HFF-Myc (cell line): Measurements from ENCODE around the gene ARL14.

ENCODE experiments used
- DNase-seq: peaks from one replicate; pipeline ENCODE4 v3.0.0-alpha.2; 2011; ENCODE audit warnings: low read depth; ENCODE audit errors: extremely low read depth
- H3K4me3 ChIP-seq: replicated peaks from 2 replicates; pipeline ENCODE4 v1.5.1; 2011; ENCODE audit warnings: low read depth, mild to moderate bottlenecking, control low read depth, low read length
- CTCF ChIP-seq: IDR thresholded peaks from 2 replicates; pipeline ENCODE4 v1.5.1; 2012; ENCODE audit warnings: mild to moderate bottlenecking, low read depth, low read length, control low read depth; ENCODE audit errors: missing control alignments

ARL14 gene

GRCh38 chr3:160686955-160687535 lies 10.1 kb downstream of the ARL14 start:
- no peak for TF ChIP-seq CTCF
- no peak for DNase-seq
- no peak overlapping the region for H3K4me3 ChIP-seq

- no peak overlapping the region for H3K4me3 ChIP-seq
- DNase-seq = no peak
- TF ChIP-seq CTCF = no peak
These were observed 14.2 kb downstream of the ARL14 start for GRCh38 chr3:160691151-160691550.

- DNase-seq = no peak
- TF ChIP-seq CTCF = no peak
- H3K4me3 ChIP-seq = no peak overlapping the region
These were observed 15.0 kb downstream of the ARL14 start for GRCh38 chr3:160691962-160692361.

DNA sequence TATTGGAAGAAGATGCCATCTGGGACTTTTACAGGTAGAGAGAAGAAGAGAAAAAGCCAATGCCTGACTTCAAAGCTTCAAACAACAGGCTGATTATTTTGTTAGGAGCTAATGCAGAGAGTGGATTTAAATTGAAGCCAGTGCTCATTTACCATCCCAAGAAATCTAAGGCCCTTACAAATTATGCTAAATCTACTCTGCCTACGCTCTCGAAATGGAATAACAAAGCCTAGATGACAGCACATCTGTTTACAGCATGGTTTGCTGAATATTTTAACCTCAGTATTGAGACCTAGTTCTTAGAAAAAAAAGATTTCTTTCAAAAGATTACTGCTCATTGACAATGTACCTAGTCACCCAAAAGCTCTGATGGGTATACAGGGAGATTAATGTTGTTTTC lies 16.2 kb downstream of the ARL14 start:
- no peak for DNase-seq
- no peak overlapping the region for H3K4me3 ChIP-seq
- TF ChIP-seq CTCF = no peak

- no peak for DNase-seq
- TF ChIP-seq CTCF = no peak
- no peak overlapping the region for H3K4me3 ChIP-seq
These were observed 17.4 kb downstream of the ARL14 start for GRCh38 chr3:160694345-160694744.

DNA sequence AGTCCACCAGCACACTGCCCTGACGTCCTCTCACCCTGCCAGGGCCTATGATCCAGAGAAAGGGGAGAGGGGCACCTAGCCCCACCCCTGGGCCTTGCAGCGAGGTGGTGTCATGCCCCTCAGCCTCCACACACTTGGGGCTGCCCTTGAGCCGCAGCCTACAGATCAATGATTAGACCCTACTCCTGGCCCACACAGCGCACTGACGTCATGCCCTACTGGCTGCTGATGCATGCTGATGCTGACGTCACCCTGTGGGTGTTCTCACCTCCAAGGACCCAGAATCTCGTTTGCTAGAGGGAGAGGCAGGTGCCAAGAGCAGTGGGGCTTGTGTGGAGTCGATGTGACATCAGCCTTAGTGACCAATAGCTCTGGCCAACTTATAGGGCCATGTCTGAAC lies 18.0 kb downstream of the ARL14 start:
- TF ChIP-seq CTCF = no peak
- no peak overlapping the region for H3K4me3 ChIP-seq
- DNase-seq = no peak

GRCh38 chr3:160695915-160696327 lies 19.0 kb downstream of the ARL14 start:
- no peak for TF ChIP-seq CTCF
- no peak for DNase-seq
- H3K4me3 ChIP-seq = no peak overlapping the region
